AG09319 (cell line): ENCODE results near the gene ST8SIA3.

Experiments
- DNase-seq: peaks from one replicate; pipeline ENCODE4 v3.0.0-alpha.2; 2010; ENCODE audit warnings: low read depth; ENCODE audit errors: extremely low read depth
- CTCF ChIP-seq: IDR thresholded peaks from 2 replicates; pipeline ENCODE4 v1.5.1; 2011; ENCODE audit warnings: low read depth, mild to moderate bottlenecking, inconsistent platforms, low read length, moderate library complexity

ST8SIA3 gene

GRCh38 chr18:57329856-57330255, 22.5 kb upstream of the ST8SIA3 start:
- TF ChIP-seq CTCF, result no peak
- DNase-seq, result no peak

- TF ChIP-seq CTCF, result no peak
- no peak for DNase-seq
Measured at GRCh38 chr18:57331718-57332117, 20.6 kb upstream of the ST8SIA3 start.

GRCh38 chr18:57333940-57334339, 18.4 kb upstream of the ST8SIA3 start:
- no peak for TF ChIP-seq CTCF
- no peak for DNase-seq

GRCh38 chr18:57334383-57334782, 18.0 kb upstream of the ST8SIA3 start:
- no peak for TF ChIP-seq CTCF
- no peak for DNase-seq

- DNase-seq, result no peak
- TF ChIP-seq CTCF, result no peak
Measured at GRCh38 chr18:57336343-57336742, 16.0 kb upstream of the ST8SIA3 start.

GRCh38 chr18:57337890-57338289, 14.5 kb upstream of the ST8SIA3 start:
- DNase-seq, result no peak
- no peak for TF ChIP-seq CTCF

GRCh38 chr18:57343833-57344232, 8.5 kb upstream of the ST8SIA3 start:
- TF ChIP-seq CTCF, result no peak
- DNase-seq, result no peak
